ENCODE data around the gene IRX1.

IRX1 gene
- long read RNA-seq, result 0 reads

DNA sequence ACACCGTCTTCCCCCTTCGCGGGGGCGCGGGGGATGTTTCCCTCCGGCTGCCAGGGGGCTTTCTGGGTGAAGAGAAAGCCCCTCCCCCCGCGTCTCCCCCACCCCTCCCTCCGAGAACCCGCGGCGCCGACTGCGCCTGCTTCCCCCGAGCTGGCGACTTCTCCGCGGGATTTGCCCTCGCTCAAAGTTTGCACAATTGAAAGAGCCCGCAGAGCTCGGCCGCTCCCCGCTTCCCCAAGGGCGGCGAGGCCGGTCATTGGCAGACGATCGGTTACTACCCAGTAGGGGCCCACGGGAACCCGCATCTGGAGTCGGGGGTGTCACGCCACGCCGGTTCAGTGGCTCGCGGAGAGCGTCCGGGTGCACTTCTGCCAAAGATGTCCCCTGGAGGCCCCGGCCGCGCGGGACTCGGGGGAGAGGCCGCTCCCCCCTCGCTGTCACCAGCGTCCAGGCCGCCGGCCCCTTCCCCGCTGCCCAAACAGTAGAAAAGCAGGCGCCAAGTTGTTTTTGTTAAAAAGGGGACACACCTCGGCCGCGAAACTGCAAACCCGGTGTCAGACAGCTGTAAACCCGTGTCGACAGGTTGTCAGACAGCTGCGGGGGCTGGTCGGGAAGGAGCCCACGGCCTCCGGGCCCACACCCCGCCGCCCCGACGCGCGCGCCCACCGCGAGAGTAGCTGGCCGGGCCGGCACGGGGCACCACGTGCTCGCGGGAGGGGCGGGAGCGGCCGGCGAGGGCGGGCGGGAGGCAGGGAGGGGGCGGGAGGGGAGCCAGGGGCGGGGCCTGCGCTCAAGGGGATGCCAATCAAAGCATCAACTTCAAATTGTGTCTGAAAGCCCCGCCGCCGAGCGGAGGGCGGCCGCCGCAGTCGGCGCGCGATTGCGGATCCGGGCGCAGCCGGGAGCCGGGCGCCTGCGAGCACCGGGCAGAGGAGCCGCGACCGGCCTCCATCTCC is at the start of gene IRX1:
TSS of gene IRX1 (plus strand) at position 827 of the 956 bp plus-strand sequence. CDS start 274 bp downstream, outside the sequence.
- no peak for TF ChIP-seq GABPA (IDR thresholded peaks at IDR 0.05; ENCODE audit: low read depth)
- TF ChIP-seq, protein P1, sequence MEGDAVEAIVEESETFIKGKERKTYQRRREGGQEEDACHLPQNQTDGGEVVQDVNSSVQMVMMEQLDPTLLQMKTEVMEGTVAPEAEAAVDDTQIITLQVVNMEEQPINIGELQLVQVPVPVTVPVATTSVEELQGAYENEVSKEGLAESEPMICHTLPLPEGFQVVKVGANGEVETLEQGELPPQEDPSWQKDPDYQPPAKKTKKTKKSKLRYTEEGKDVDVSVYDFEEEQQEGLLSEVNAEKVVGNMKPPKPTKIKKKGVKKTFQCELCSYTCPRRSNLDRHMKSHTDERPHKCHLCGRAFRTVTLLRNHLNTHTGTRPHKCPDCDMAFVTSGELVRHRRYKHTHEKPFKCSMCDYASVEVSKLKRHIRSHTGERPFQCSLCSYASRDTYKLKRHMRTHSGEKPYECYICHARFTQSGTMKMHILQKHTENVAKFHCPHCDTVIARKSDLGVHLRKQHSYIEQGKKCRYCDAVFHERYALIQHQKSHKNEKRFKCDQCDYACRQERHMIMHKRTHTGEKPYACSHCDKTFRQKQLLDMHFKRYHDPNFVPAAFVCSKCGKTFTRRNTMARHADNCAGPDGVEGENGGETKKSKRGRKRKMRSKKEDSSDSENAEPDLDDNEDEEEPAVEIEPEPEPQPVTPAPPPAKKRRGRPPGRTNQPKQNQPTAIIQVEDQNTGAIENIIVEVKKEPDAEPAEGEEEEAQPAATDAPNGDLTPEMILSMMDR (IDR thresholded peaks at IDR 0.05; ENCODE audit: insufficient read depth, low read length), result no peak
- no peak for TF ChIP-seq SPI1 (IDR thresholded peaks at IDR 0.05; ENCODE audit: borderline replicate concordance, low read depth)
- TF ChIP-seq POLR2AphosphoS5 (IDR thresholded peaks at IDR 0.05; ENCODE audit: low read depth), result no peak
- TF ChIP-seq, protein P2, sequence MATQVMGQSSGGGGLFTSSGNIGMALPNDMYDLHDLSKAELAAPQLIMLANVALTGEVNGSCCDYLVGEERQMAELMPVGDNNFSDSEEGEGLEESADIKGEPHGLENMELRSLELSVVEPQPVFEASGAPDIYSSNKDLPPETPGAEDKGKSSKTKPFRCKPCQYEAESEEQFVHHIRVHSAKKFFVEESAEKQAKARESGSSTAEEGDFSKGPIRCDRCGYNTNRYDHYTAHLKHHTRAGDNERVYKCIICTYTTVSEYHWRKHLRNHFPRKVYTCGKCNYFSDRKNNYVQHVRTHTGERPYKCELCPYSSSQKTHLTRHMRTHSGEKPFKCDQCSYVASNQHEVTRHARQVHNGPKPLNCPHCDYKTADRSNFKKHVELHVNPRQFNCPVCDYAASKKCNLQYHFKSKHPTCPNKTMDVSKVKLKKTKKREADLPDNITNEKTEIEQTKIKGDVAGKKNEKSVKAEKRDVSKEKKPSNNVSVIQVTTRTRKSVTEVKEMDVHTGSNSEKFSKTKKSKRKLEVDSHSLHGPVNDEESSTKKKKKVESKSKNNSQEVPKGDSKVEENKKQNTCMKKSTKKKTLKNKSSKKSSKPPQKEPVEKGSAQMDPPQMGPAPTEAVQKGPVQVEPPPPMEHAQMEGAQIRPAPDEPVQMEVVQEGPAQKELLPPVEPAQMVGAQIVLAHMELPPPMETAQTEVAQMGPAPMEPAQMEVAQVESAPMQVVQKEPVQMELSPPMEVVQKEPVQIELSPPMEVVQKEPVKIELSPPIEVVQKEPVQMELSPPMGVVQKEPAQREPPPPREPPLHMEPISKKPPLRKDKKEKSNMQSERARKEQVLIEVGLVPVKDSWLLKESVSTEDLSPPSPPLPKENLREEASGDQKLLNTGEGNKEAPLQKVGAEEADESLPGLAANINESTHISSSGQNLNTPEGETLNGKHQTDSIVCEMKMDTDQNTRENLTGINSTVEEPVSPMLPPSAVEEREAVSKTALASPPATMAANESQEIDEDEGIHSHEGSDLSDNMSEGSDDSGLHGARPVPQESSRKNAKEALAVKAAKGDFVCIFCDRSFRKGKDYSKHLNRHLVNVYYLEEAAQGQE (IDR thresholded peaks at IDR 0.05; ENCODE audit: insufficient replicate concordance, low read depth), result no peak
- no peak for DNase-seq (ENCODE audit: low read depth in 1 of 2, low spot score in 1 of 2)
- H3K27ac ChIP-seq (replicated peaks), result no peak within 1 kb of the TSS
- H3K27me3 ChIP-seq (ENCODE audit: insufficient read depth, poor library complexity, severe bottlenecking), result peaks cover 70% of the 10 kb centered on the region
- H3K4me3 ChIP-seq (replicated peaks; ENCODE audit: insufficient read depth, low read length), result no peak within 1 kb of the TSS

DNA sequence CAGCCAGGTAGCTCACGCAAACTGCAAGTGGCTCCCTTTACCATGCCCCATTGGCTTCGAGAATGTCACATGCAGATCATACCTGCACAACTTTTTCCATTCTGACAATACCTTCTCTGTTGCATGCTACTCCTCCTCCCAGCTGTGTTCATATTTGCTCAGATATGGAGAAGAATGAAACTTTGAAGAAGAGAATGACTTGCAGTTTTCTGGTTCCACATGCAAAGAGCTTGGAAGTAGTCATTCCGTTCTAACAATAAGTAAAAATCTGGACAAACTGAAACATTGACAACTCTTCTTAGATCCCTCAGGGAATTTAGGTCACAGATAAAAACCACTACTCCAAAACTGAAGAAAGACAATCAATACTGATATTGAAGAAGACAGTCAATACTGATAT is 49.6 kb upstream of the IRX1 start:
- H3K27me3 ChIP-seq (ENCODE audit: insufficient read depth, poor library complexity, severe bottlenecking), result no peaks in the 10 kb centered on the region
- no peak overlapping the region for H3K4me3 ChIP-seq (replicated peaks; ENCODE audit: insufficient read depth, low read length)
- DNase-seq (ENCODE audit: low read depth in 1 of 2, low spot score in 1 of 2), result no peak
- TF ChIP-seq, protein P1 (IDR thresholded peaks at IDR 0.05; ENCODE audit: insufficient read depth, low read length), result no peak
- TF ChIP-seq GABPA (IDR thresholded peaks at IDR 0.05; ENCODE audit: low read depth) (no peak), SPI1 (IDR thresholded peaks at IDR 0.05; ENCODE audit: borderline replicate concordance, low read depth) (no peak), POLR2AphosphoS5 (IDR thresholded peaks at IDR 0.05; ENCODE audit: low read depth) (no peak)
- TF ChIP-seq, protein P2 (IDR thresholded peaks at IDR 0.05; ENCODE audit: insufficient replicate concordance, low read depth), result no peak
- no peak overlapping the region for H3K27ac ChIP-seq (replicated peaks)

DNA sequence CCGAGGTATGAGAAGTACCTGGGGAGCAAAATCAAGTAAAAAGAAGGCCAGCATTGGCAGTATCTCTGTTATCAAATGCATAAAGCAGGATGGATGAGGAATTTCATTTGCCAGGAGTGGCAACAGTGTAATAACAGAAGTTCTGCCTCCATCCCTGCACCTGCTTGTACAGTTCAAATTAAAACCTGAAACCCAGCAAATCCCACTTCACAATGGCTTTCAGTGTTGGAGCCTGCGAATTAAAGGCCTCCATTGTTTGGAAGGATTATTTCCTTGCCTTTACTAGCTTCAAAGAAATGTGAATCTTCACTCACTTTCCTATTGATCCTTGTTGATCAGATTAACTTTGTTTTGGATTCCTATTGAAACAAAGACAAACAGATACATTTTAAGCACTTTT is 31.5 kb upstream of the IRX1 start:
- Histone ChIP-seq H3K27ac (replicated peaks) (no peak overlapping the region), H3K4me3 (replicated peaks; ENCODE audit: insufficient read depth, low read length) (no peak overlapping the region), H3K27me3 (ENCODE audit: insufficient read depth, poor library complexity, severe bottlenecking) (no peaks in the 10 kb centered on the region)
- TF ChIP-seq, protein P1 (IDR thresholded peaks at IDR 0.05; ENCODE audit: insufficient read depth, low read length), result no peak
- no peak for TF ChIP-seq POLR2AphosphoS5 (IDR thresholded peaks at IDR 0.05; ENCODE audit: low read depth)
- no peak for TF ChIP-seq GABPA (IDR thresholded peaks at IDR 0.05; ENCODE audit: low read depth)
- no peak for TF ChIP-seq SPI1 (IDR thresholded peaks at IDR 0.05; ENCODE audit: borderline replicate concordance, low read depth)
- TF ChIP-seq, protein P2 (IDR thresholded peaks at IDR 0.05; ENCODE audit: insufficient replicate concordance, low read depth), result no peak
- DNase-seq (ENCODE audit: low read depth in 1 of 2, low spot score in 1 of 2), result no peak
